Activated B cell treated with CpG ODN at 0.5 μM for 24 hours (primary cell): ENCODE data around the gene SNX6. TPM values are rescaled to one million over a fixed set of nuclear protein-coding genes. Genes with fewer than 3 reads are reported as not detected.

Experiments used
- ATAC-seq: fragments of 200-7000 bp; cut with Tn5 transposase; one replicate; pipeline ENCODE4 v1.10.0; 2021; ENCODE audit warnings: low read depth, mild to moderate bottlenecking, moderate library complexity
- CTCF ChIA-PET: fragments of 350-600 bp; sonication (Branson Sonifier 250); formaldehyde crosslinking; loops from one replicate; lab custom pipeline; 2021; ENCODE audit warnings: antibody characterized with exemption; lab: Charles Lee
- POLR2A ChIA-PET: fragments of 350-600 bp; sonication (Branson Sonifier 250); formaldehyde crosslinking; loops from one replicate; lab custom pipeline; 2021; ENCODE audit warnings: antibody characterized with exemption; lab: Charles Lee
- DNase-seq: peaks from one replicate; pipeline ENCODE4 v3.0.0; 2022
- H3K27ac Mint-ChIP-seq: one replicate; pipeline ENCODE4 v1.8.0; 2020; ENCODE audit warnings: mixed read lengths
- H3K27me3 Mint-ChIP-seq: one replicate; pipeline ENCODE4 v1.8.0; 2021; ENCODE audit warnings: mixed read lengths
- H3K36me3 Mint-ChIP-seq: one replicate; pipeline ENCODE4 v1.8.0; 2021; ENCODE audit warnings: low read depth, mixed read lengths
- H3K4me1 Mint-ChIP-seq: one replicate; pipeline ENCODE4 v1.8.0; 2021; ENCODE audit warnings: mixed read lengths
- H3K4me3 Mint-ChIP-seq: one replicate; pipeline ENCODE4 v1.8.0; 2020; ENCODE audit warnings: mild to moderate bottlenecking, mixed read lengths
- H3K9me3 Mint-ChIP-seq: one replicate; pipeline ENCODE4 v1.8.0; 2020; ENCODE audit warnings: mixed read lengths
- intact Hi-C: fragments of 100-400 bp; cut with micrococcal nuclease; formaldehyde crosslinking; loops from one replicate; pipeline ENCODE4 v1.15.1; 2024
- total RNA-seq: library from RNA; stranded (reverse); gene quantifications from 2 replicates; pipeline ENCODE4 v1.2.3, GENCODE V29; 2022
- TF ChIP-seq, protein P1 (sequence below): fragments of 200-600 bp; IDR thresholded peaks from one replicate; pipeline ENCODE4 v1.8.0; 2022; ENCODE audit warnings: antibody characterized with exemption, mild to moderate bottlenecking

SNX6 gene
- total RNA-seq, 1 donor from 2014 or later, result 56.0 TPM

- DNase-seq, result no peak
- intact Hi-C loops, result no loop called here
- Mint-ChIP-seq H3K4me1 (peaks cover 9% of the 10 kb centered on the region), H3K9me3 (no peaks in the 10 kb centered on the region), H3K27ac (no peak overlapping the region), H3K4me3 (no peak overlapping the region), H3K27me3 (no peaks in the 10 kb centered on the region), H3K36me3 (peaks cover 58% of the 10 kb centered on the region)
- CTCF ChIA-PET, result no interaction called here
- no peak for ATAC-seq
- TF ChIP-seq, protein P1, sequence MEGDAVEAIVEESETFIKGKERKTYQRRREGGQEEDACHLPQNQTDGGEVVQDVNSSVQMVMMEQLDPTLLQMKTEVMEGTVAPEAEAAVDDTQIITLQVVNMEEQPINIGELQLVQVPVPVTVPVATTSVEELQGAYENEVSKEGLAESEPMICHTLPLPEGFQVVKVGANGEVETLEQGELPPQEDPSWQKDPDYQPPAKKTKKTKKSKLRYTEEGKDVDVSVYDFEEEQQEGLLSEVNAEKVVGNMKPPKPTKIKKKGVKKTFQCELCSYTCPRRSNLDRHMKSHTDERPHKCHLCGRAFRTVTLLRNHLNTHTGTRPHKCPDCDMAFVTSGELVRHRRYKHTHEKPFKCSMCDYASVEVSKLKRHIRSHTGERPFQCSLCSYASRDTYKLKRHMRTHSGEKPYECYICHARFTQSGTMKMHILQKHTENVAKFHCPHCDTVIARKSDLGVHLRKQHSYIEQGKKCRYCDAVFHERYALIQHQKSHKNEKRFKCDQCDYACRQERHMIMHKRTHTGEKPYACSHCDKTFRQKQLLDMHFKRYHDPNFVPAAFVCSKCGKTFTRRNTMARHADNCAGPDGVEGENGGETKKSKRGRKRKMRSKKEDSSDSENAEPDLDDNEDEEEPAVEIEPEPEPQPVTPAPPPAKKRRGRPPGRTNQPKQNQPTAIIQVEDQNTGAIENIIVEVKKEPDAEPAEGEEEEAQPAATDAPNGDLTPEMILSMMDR, result no peak
- POLR2A ChIA-PET, result interaction anchor here (0.5 to 0.9 kb wide), 2 partner anchors 9 to 456 kb away, joined by 3 read pairs; partner anchors contain the start of gene SNX6
Measured at GRCh38 chr14:34620839-34621238, 9.1 kb downstream of the SNX6 start.

- H3K36me3 Mint-ChIP-seq, result peaks cover 56% of the 10 kb centered on the region
- H3K4me1 Mint-ChIP-seq, result peaks cover 9% of the 10 kb centered on the region
- no peaks in the 10 kb centered on the region for H3K9me3 Mint-ChIP-seq
- intact Hi-C loops, result no loop called here
- ChIA-PET POLR2A (interaction anchor here (0.9 kb wide), 1 partner anchor 10 kb away, joined by 3 read pairs; the partner anchor contains the start of gene SNX6), CTCF (no interaction called here)
- H3K27ac Mint-ChIP-seq, result no peak overlapping the region
- DNase-seq (no peak), ATAC-seq (no peak)
- no peak overlapping the region for H3K4me3 Mint-ChIP-seq
- H3K27me3 Mint-ChIP-seq, result no peaks in the 10 kb centered on the region
- TF ChIP-seq, protein P1, result no peak
Measured at GRCh38 chr14:34620115-34620514, 9.8 kb downstream of the SNX6 start.

DNA sequence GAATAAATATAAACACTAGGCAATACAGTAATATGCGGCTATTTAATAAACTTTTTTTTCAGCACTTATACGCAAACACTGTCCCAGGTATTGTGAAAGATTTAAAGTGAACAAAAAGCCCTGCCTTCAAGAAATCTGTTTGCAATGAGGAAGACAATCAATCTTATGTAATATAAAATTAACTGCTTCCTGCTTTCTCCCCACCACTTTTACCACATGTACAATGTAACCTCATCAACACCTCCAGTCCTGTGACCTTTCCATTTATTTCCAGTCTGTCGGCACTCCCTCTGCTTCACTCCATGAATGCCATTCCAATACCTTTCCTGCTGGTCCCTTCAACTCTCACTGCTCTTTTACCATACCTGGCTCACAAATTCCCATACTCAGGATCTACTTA lies 10.5 kb downstream of the SNX6 start:
- intact Hi-C loops, result no loop called here
- Mint-ChIP-seq H3K9me3 (no peaks in the 10 kb centered on the region), H3K4me1 (peaks cover 9% of the 10 kb centered on the region), H3K27me3 (no peaks in the 10 kb centered on the region), H3K36me3 (peaks cover 58% of the 10 kb centered on the region), H3K4me3 (no peak overlapping the region), H3K27ac (no peak overlapping the region)
- ATAC-seq, result no peak
- TF ChIP-seq, protein P1, result no peak
- POLR2A ChIA-PET, result no interaction called here
- DNase-seq, result no peak
- CTCF ChIA-PET, result no interaction called here

GRCh38 chr14:34616360-34616759 lies 13.6 kb downstream of the SNX6 start:
- no peak overlapping the region for H3K27ac Mint-ChIP-seq
- DNase-seq, result no peak
- ChIA-PET CTCF (no interaction called here), POLR2A (no interaction called here)
- H3K4me1 Mint-ChIP-seq, result peaks cover 5% of the 10 kb centered on the region
- no peaks in the 10 kb centered on the region for H3K27me3 Mint-ChIP-seq
- TF ChIP-seq, protein P1, result no peak
- H3K9me3 Mint-ChIP-seq, result no peaks in the 10 kb centered on the region
- H3K4me3 Mint-ChIP-seq, result no peak overlapping the region
- no peak for ATAC-seq
- intact Hi-C loops, result no loop called here
- peaks cover 53% of the 10 kb centered on the region for H3K36me3 Mint-ChIP-seq

DNA sequence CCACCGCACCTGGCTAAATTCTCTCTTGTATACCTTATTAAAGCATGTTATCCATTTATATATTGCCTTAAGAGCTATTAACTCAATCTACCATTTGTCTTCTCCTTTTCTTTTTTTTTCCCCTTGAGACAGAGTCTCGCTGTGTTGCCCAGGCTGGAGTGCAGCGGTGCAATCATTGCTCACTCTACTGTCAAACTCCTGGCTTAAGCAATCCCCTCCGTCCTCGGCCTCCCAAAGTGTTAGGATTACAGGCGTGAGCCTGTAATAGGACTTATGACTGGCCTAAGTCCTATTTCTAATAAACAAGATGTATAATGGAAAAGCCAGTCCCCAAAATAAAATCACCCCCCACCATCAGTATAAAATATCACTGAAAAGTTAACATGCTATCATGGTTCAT lies 14.4 kb downstream of the SNX6 start:
- POLR2A ChIA-PET, result no interaction called here
- TF ChIP-seq, protein P1, result no peak
- H3K9me3 Mint-ChIP-seq, result no peaks in the 10 kb centered on the region
- peaks cover 49% of the 10 kb centered on the region for H3K36me3 Mint-ChIP-seq
- no peak for ATAC-seq
- peaks cover 5% of the 10 kb centered on the region for H3K4me1 Mint-ChIP-seq
- no peak for DNase-seq
- no peak overlapping the region for H3K4me3 Mint-ChIP-seq
- intact Hi-C loops, result no loop called here
- CTCF ChIA-PET, result no interaction called here
- H3K27ac Mint-ChIP-seq, result no peak overlapping the region
- no peaks in the 10 kb centered on the region for H3K27me3 Mint-ChIP-seq
